ENCODE measurements around the gene MYBBP1A.

DNA sequence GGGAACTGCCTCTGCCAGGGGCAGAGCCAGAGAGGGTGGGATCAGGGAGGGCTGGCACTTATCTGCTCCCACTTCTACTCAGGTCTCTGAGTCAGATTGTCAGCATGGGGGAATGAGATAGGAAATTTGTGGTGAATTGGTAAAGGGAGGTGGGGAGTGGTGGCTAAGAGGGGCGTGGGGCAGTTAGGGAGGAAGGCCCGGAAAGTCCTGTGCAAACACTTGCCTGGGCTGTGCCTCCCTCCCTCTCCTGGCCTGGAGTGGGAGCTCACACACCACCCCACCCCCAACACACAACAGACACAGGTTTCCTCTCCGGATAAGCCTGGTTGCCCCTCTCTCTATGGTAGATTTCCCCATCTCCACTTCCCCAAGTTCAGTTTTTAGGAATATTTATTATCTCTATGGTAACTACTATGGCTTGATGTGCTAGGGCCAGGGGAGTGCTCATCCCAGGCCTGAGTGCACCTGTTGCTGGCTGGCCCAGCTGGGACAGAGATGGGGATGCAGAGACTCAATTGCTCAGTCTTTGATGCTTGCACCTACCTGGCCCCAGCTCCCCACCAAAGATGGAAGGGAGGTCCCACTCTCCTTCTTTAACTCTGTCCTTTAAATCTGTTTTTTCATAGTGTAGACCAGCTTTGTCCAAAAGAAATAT lies 53.8 kb downstream of the MYBBP1A start:
- TF ChIP-seq CTCF (IDR thresholded peaks at IDR 0.05) (no peak), EZH2 (IDR thresholded peaks at IDR 0.05; ENCODE audit: borderline replicate concordance, insufficient read depth, low read depth, low read length, poor library complexity, severe bottlenecking) (no peak)

All from B cell (primary cell).